Endothelial cell of umbilical vein (primary cell): ENCODE data around the gene CENPP. TPM values are rescaled to one million over a fixed set of nuclear protein-coding genes. Genes with fewer than 3 reads are reported as not detected.

ENCODE experiments used
- BruUV-seq: library from RNA; stranded (reverse); fragments of 400-500 nt; replicated peaks from 2 replicates; lab custom pipeline; 2021; lab: Mats Ljungman, UMichigan
- CTCF ChIA-PET: fragments of 300-600, 350-600 bp; sonication (Branson Sonifier 250); formaldehyde crosslinking; loops from one replicate; lab custom pipeline; 2021; ENCODE audit warnings: antibody characterized with exemption, inconsistent platforms; lab: Charles Lee
- POLR2A ChIA-PET: fragments of 300-600, 350-600 bp; sonication (Branson Sonifier 250); formaldehyde crosslinking; loops from one replicate; lab custom pipeline; 2021; ENCODE audit warnings: antibody characterized with exemption, inconsistent platforms; lab: Charles Lee
- DNase-seq: peaks from one replicate; pipeline ENCODE4 v3.0.0-alpha.2; 2011; ENCODE audit warnings: low read depth, low spot score
- FAIRE-seq: peaks from 2 replicates; lab custom pipeline; 2011; peaks lifted over from hg19 to GRCh38; lab: Jason Lieb, UNC
- H2AFZ ChIP-seq: 2 replicates; pipeline ENCODE4 v1.6.0; 2012; ENCODE audit warnings: low read depth, low read length, control low read depth, inconsistent platforms
- H3K27ac ChIP-seq: 2 replicates; pipeline ENCODE4 v1.5.1; 2011; ENCODE audit warnings: low read depth, mild to moderate bottlenecking, control low read depth, low read length, moderate library complexity; ENCODE audit not compliant: insufficient read depth
- H3K27me3 ChIP-seq, 2 experiments: 2 replicates each; pipeline versions ENCODE4 v1.6.0 to v1.6.1; 2011; ENCODE audit warnings: low read length in 2 of 2, mixed read lengths in 1 of 2; ENCODE audit not compliant: control insufficient read depth in 2 of 2, insufficient read depth in 2 of 2
- H3K36me3 ChIP-seq, 2 experiments: 2 replicates in 1 of 2; 3 replicates in 1 of 2; pipeline ENCODE4 v1.5.1; 2011; ENCODE audit warnings: low read length in 2 of 2, mild to moderate bottlenecking in 1 of 2, moderate library complexity in 1 of 2; ENCODE audit not compliant: control insufficient read depth in 2 of 2, insufficient read depth in 2 of 2; ENCODE audit errors: extremely low read depth in 1 of 2
- H3K4me1 ChIP-seq: 3 replicates; pipeline ENCODE4 v1.5.1; 2011; ENCODE audit warnings: mild to moderate bottlenecking, low read length; ENCODE audit not compliant: control insufficient read depth, insufficient read depth; ENCODE audit errors: extremely low read depth
- H3K4me2 ChIP-seq: 2 replicates; pipeline ENCODE4 v1.6.1; 2011; ENCODE audit warnings: low read length, control low read depth, mixed read lengths; ENCODE audit not compliant: insufficient read depth
- H3K4me3 ChIP-seq, 3 experiments: fragments of 200-600 bp in 1 of 3; sonication (generic), shearing (Covaris generic) in 1 of 3; replicated peaks in 1 of 3; 2 replicates each; pipeline ENCODE4 v1.5.1; 2011 to 2016; ENCODE audit warnings: control low read depth in 3 of 3, low read length in 3 of 3, mild to moderate bottlenecking in 2 of 3, inconsistent platforms in 1 of 3, low read depth in 1 of 3, moderate library complexity in 1 of 3; ENCODE audit not compliant: insufficient read depth in 1 of 3
- H3K79me2 ChIP-seq: 2 replicates; pipeline ENCODE4 v1.6.0; 2012; ENCODE audit warnings: low read length, inconsistent platforms; ENCODE audit not compliant: control insufficient read depth, insufficient read depth
- H3K9ac ChIP-seq: replicated peaks from 2 replicates; pipeline ENCODE3; 2011; ENCODE audit warnings: low read length, control low read depth; ENCODE audit not compliant: insufficient read depth; ENCODE audit errors: extremely low read depth
- H3K9me1 ChIP-seq: replicated peaks from 3 replicates; pipeline ENCODE4 v1.6.0; 2011; ENCODE audit warnings: mild to moderate bottlenecking, low read length; ENCODE audit not compliant: control insufficient read depth, insufficient read depth; ENCODE audit errors: extremely low read depth
- H3K9me3 ChIP-seq: replicated peaks from 2 replicates; pipeline ENCODE4 v1.5.1; 2012; ENCODE audit warnings: low read length, inconsistent platforms; ENCODE audit not compliant: control insufficient read depth, insufficient read depth
- H4K20me1 ChIP-seq: replicated peaks from 2 replicates; pipeline ENCODE3; 2011; ENCODE audit warnings: mild to moderate bottlenecking, low read length; ENCODE audit not compliant: control insufficient read depth, insufficient read depth; ENCODE audit errors: extremely low read depth
- EZH2 ChIP-seq: IDR thresholded peaks from 2 replicates; pipeline ENCODE4 v1.6.1; 2012; ENCODE audit warnings: borderline replicate concordance, low read depth, mild to moderate bottlenecking, moderate library complexity, low read length, inconsistent platforms; ENCODE audit not compliant: severe bottlenecking
- FOS ChIP-seq: IDR thresholded peaks from 2 replicates; pipeline ENCODE4 v1.6.1; 2011; ENCODE audit warnings: mild to moderate bottlenecking, low read length, moderate library complexity, borderline replicate concordance; ENCODE audit not compliant: insufficient read depth
- GATA2 ChIP-seq: IDR thresholded peaks from 2 replicates; pipeline ENCODE4 v1.7.0; 2011; ENCODE audit warnings: low read depth, mild to moderate bottlenecking, moderate library complexity, mixed read lengths, low read length; ENCODE audit not compliant: insufficient read length, insufficient read depth
- JUN ChIP-seq: IDR thresholded peaks from 2 replicates; pipeline ENCODE4 v1.6.1; 2011; ENCODE audit warnings: borderline replicate concordance, low read depth; ENCODE audit not compliant: insufficient read length, insufficient read depth
- MAX ChIP-seq: IDR thresholded peaks from 2 replicates; pipeline ENCODE4 v1.6.1; 2011; ENCODE audit not compliant: insufficient read depth, insufficient read length
- MYC ChIP-seq: IDR thresholded peaks from one replicate; pipeline ENCODE4 v1.6.1; 2011; ENCODE audit warnings: mild to moderate bottlenecking, low read depth, low read length
- POLR2A ChIP-seq: IDR thresholded peaks from 2 replicates; pipeline ENCODE4 v1.6.1; 2012; ENCODE audit warnings: low read depth, mild to moderate bottlenecking, control low read depth, low read length
- POLR2AphosphoS5 ChIP-seq: IDR thresholded peaks from 2 replicates; pipeline ENCODE4 v1.6.1; 2012; ENCODE audit warnings: low read depth, mild to moderate bottlenecking, control low read depth, low read length, moderate library complexity; ENCODE audit not compliant: insufficient read depth
- dilution Hi-C: fragments of 300-500 bp; cut with MboI; formaldehyde crosslinking; loops from one replicate; pipeline ENCODE4 v1.15.0; 2019; ENCODE audit warnings: low sequenced_read_pairs; ENCODE audit not compliant: extremely low pct_ligation_motif_present
- intact Hi-C: fragments of 100-400 bp; cut with micrococcal nuclease; formaldehyde crosslinking; loops from one replicate; pipeline ENCODE4 v1.10.0; 2022
- polyA plus RNA-seq, 4 experiments: library from polyadenylated mRNA; depleted of rRNA in 3 of 4; stranded (reverse) in 3 of 4; unstranded in 1 of 4; fragments of >200 nt; gene quantifications; 2 replicates each; pipeline versions ENCODE4 v1.2.1 to v1.2.3, GENCODE V29; 2011 to 2012; ENCODE audit warnings: missing spikeins in 1 of 4
- total RNA-seq: library from RNA; stranded (reverse); gene quantifications from 2 replicates; pipeline ENCODE4 v1.2.3, GENCODE V29; 2021
- TF ChIP-seq, protein P1 (sequence below), 2 donors: IDR thresholded peaks; 1 replicate in 1 of 2; 2 replicates in 1 of 2; pipeline ENCODE4 v1.5.1; 2011; ENCODE audit warnings: low read length in 2 of 2, mild to moderate bottlenecking in 2 of 2, moderate library complexity in 2 of 2, control low read depth in 1 of 2, inconsistent platforms in 1 of 2, low read depth in 1 of 2; ENCODE audit not compliant: insufficient read depth in 1 of 2; ENCODE audit errors: extremely low read depth in 1 of 2

The CENPP gene
- total and polyA plus RNA-seq, 2 donors (not counting 3 experiments of a cell fraction or from before 2014, with no cell fraction given), result 1.2 to 12.0 TPM

DNA sequence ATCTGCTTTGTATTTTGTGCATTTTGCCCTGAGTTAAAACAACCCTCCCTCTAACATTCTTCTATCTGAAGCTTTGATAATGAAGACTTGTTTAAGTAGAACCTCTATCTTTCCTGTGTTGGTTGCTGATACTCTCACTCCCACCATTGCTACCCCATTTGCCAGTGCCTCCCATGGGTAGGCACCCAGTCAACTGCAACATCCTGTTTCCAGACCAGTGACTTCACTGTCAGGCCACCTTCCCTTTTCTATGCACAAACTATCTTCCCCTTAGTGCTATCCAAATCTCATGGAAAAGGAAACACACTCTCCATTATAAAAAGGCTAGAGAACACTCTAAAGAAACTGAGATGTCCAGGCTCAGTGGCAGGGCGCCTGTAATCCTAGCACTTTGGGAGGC, 26.6 kb upstream of the CENPP start:
- TF ChIP-seq POLR2A (no peak), JUN (no peak), EZH2 (no peak), FOS (no peak), MYC (no peak), GATA2 (no peak), MAX (no peak), POLR2AphosphoS5 (no peak)
- TF ChIP-seq, protein P1, sequence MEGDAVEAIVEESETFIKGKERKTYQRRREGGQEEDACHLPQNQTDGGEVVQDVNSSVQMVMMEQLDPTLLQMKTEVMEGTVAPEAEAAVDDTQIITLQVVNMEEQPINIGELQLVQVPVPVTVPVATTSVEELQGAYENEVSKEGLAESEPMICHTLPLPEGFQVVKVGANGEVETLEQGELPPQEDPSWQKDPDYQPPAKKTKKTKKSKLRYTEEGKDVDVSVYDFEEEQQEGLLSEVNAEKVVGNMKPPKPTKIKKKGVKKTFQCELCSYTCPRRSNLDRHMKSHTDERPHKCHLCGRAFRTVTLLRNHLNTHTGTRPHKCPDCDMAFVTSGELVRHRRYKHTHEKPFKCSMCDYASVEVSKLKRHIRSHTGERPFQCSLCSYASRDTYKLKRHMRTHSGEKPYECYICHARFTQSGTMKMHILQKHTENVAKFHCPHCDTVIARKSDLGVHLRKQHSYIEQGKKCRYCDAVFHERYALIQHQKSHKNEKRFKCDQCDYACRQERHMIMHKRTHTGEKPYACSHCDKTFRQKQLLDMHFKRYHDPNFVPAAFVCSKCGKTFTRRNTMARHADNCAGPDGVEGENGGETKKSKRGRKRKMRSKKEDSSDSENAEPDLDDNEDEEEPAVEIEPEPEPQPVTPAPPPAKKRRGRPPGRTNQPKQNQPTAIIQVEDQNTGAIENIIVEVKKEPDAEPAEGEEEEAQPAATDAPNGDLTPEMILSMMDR (IDR thresholded peaks at IDR 0.05; ENCODE audit: extremely low read depth in 1 of 2, insufficient read depth in 1 of 2, low read depth in 1 of 2, low read length in 2 of 2), result no peak
- no TSS peak for BruUV-seq
- POLR2A ChIA-PET, result no interaction called here
- no peaks in the 10 kb centered on the region for H3K9me3 ChIP-seq
- H3K79me2 ChIP-seq, result no peaks in the 10 kb centered on the region
- CTCF ChIA-PET, result no interaction called here
- intact Hi-C loops (loop anchor here (10.0 kb wide), 1 partner anchor 406 kb away; no protein-coding TSS in a partner anchor), dilution Hi-C loops (no loop called here)
- no peaks in the 10 kb centered on the region for H4K20me1 ChIP-seq
- DNase-seq (no peak), FAIRE-seq (no peak)
- H3K4me2 ChIP-seq, result no peak overlapping the region
- no peak overlapping the region for H2AFZ ChIP-seq
- no peak overlapping the region for H3K9ac ChIP-seq
- H3K9me1 ChIP-seq, result no peaks in the 10 kb centered on the region
- H3K4me3 ChIP-seq, result no peak overlapping the region
- peaks cover 13 to 25% of the 10 kb centered on the region in 2 experiments for H3K36me3 ChIP-seq
- peaks cover 8% of the 10 kb centered on the region for H3K4me1 ChIP-seq
- no peaks in the 10 kb centered on the region for H3K27me3 ChIP-seq
- no peak overlapping the region for H3K27ac ChIP-seq
